BLaER1 treated with 17β-estradiol and CSF1 and Interleukin-3, amounts not matched to agents 10 nM and 100 nM (cell line): ENCODE results near the gene TOPAZ1.

Experiments
- H3K27ac ChIP-seq, 11 experiments: shearing (Covaris generic); formaldehyde crosslinking; 2 replicates each; pipeline ENCODE4 v1.8.1; 2022
- H3K27me3 ChIP-seq, 11 experiments: shearing (Covaris generic); formaldehyde crosslinking; 2 replicates each; pipeline ENCODE4 v1.8.1; 2022
- H3K36me3 ChIP-seq, 11 experiments: shearing (Covaris generic); formaldehyde crosslinking; 2 replicates each; pipeline ENCODE4 v1.8.1; 2022
- H3K4me1 ChIP-seq, 10 experiments: shearing (Covaris generic); formaldehyde crosslinking; 2 replicates each; pipeline ENCODE4 v1.8.1; 2022
- H3K4me2 ChIP-seq, 11 experiments: shearing (Covaris generic); formaldehyde crosslinking; 2 replicates each; pipeline ENCODE4 v1.8.1; 2022
- H3K4me3 ChIP-seq, 10 experiments: shearing (Covaris generic); formaldehyde crosslinking; 2 replicates each; pipeline ENCODE4 v1.8.1; 2022
- H3K9ac ChIP-seq, 11 experiments: shearing (Covaris generic); formaldehyde crosslinking; 2 replicates each; pipeline ENCODE4 v1.8.1; 2022
- H3K9me3 ChIP-seq, 11 experiments: shearing (Covaris generic); formaldehyde crosslinking; replicated peaks in 1 of 11; 2 replicates each; pipeline ENCODE4 v1.8.1; 2022
- H4K20me1 ChIP-seq, 11 experiments: shearing (Covaris generic); formaldehyde crosslinking; 2 replicates each; pipeline ENCODE4 v1.8.1; 2022
- Cebpa-rat ChIP-seq, 11 experiments: shearing (Covaris generic); IDR thresholded peaks; 2 replicates each; pipeline ENCODE4 v1.8.1; 2022

TOPAZ1 gene

DNA sequence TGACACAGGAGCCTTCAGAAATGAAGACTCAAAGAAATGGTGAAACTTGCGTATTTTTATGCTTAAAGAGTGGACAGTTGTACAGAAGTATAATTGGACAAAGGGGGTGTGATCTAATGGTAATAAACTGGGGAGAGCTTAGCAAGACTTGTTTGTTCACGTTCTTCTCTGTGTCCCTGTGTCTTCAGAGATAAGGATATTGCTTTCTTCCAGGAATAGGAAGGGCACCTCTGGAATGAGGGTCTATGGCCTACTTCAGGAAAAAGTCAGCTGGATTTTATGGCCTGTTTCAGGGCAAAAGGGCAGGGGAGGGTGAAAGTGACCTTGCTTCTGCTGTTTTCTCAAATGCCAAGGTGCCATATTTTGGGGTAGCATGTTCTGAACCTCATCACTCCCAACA lies 4.5 kb upstream of the TOPAZ1 start:
- Histone ChIP-seq H3K9me3 (peaks cover 9 to 13% (median 11%) of the 10 kb centered on the region in 11 experiments), H3K4me1 (peaks cover 0 to 7% (median 4%) of the 10 kb centered on the region in 10 experiments; a peak in 6 of 20 replicates), H4K20me1 (no peaks in the 10 kb centered on the region), H3K27ac (no peak overlapping the region), H3K36me3 (0 out of 22 replicates have a peak, but pooled peaks cover 0 to 2% (median 0%) of the 10 kb centered on the region in 11 experiments), H3K4me3 (no peak overlapping the region), H3K9ac (no peak overlapping the region), H3K27me3 (no peaks in the 10 kb centered on the region), H3K4me2 (no peak overlapping the region)
- TF ChIP-seq Cebpa-rat (IDR thresholded peaks at IDR 0.05) = no peak

DNA sequence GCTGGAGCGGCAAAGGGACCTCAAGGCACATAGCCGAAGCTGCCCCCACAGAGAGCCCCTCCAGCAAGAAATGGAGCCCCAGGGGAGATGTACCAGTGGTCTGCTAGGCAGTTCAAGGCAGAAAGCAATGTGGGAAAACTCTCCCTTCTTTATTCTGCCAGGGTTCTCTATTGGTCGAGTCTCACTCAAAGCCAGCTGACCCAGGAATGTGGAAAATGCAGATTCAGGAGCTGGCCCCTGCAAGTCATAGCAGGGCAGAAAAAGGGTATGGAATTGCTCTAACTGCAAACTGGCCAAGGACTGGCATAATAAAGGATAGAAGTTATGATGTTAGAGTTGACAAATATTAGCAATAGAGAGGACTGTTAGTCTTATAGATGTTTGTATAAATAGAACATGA lies 4.0 kb upstream of the TOPAZ1 start:
- Histone ChIP-seq H3K4me2 (no peak overlapping the region), H3K4me1 (peaks cover 0 to 7% (median 4%) of the 10 kb centered on the region in 10 experiments; a peak in 6 of 20 replicates), H3K4me3 (no peak overlapping the region), H3K27ac (no peak overlapping the region), H3K9ac (no peak overlapping the region), H3K27me3 (no peaks in the 10 kb centered on the region), H3K9me3 (peaks cover 10 to 16% (median 13%) of the 10 kb centered on the region in 11 experiments), H3K36me3 (0 out of 22 replicates have a peak, but pooled peaks cover 0 to 2% (median 0%) of the 10 kb centered on the region in 11 experiments), H4K20me1 (no peaks in the 10 kb centered on the region)
- no peak for TF ChIP-seq Cebpa-rat (IDR thresholded peaks at IDR 0.05)

DNA sequence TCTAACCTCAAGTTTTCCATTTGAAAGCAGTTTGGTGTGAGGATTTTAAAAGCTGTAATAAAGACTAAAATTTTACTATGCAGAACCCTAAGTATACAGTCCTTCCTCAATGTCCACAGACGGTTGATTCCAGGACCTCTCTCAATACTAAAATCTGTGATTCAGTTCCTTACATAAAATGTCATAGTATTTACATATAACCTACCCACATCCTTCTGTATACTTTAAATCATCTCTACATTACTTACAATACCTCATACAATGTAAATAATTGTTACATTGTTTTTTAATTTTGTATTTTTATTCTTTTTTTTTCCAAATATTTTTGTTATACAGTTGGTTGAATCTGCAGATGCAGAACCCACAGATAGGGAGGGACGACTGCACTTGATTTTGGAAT lies 2.8 kb upstream of the TOPAZ1 start:
- Histone ChIP-seq H3K27me3 (no peaks in the 10 kb centered on the region), H3K9ac (no peak overlapping the region)
- TF ChIP-seq Cebpa-rat (IDR thresholded peaks at IDR 0.05) = no peak

DNA sequence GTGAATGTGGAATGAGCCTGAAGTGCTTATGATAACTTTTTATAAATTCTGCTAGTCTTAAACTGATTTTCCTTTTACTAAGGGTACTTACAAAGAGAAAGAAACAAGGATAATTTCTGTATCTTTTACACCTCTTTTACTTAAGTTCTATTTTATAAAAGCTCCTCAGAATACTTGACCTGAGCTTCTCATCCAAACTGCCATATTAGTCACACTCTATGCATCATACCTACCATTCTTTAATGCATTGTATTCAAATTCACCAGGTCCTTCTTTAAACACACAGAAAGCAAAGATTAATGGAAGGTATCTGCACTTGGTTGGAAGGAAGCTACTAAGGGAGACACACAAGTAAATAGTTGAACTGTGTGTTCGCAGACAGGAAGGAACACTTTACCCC lies 1.6 kb upstream of the TOPAZ1 start:
- no peak for TF ChIP-seq Cebpa-rat (IDR thresholded peaks at IDR 0.05)
- no peaks in the 10 kb centered on the region for H4K20me1 ChIP-seq

More for the DNA sequence above, 2.8 kb upstream of the TOPAZ1 start:
- Histone ChIP-seq H3K4me1 (peaks cover 0 to 7% (median 4%) of the 10 kb centered on the region in 10 experiments; a peak in 6 of 20 replicates), H3K4me3 (no peak overlapping the region), H3K27ac (no peak overlapping the region), H3K36me3 (0 out of 22 replicates have a peak, but pooled peaks cover 0 to 2% (median 0%) of the 10 kb centered on the region in 11 experiments), H3K4me2 (no peak overlapping the region), H3K9me3 (peaks cover 10 to 16% (median 13%) of the 10 kb centered on the region in 11 experiments), H4K20me1 (no peaks in the 10 kb centered on the region)

DNA sequence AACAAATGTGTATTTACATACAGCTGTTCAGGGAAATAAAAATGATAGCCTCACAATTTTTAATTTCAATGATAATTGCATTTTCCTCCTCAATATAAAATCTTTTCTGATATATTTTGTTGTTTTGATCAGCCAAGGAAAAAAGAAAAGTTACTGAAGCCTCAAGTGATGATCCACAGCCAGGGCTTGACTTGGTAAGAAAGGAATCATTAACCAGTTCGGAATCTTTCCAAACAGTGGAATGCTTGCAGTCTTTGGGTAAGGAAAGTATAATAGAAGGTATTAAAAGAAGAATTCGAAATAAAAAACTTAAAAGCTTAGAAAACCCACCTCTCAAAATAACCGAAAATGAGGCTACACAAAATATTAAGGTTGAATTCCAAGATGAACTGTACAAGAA lies 1.0 kb downstream of the TOPAZ1 start:
- Histone ChIP-seq H3K4me2 (no peak overlapping the region), H4K20me1 (no peaks in the 10 kb centered on the region), H3K36me3 (0 out of 22 replicates have a peak, but pooled peaks cover 0 to 2% (median 0%) of the 10 kb centered on the region in 11 experiments), H3K4me1 (no peaks in the 10 kb centered on the region), H3K4me3 (no peak overlapping the region), H3K27ac (no peak overlapping the region), H3K9me3 (peaks cover 15 to 21% (median 17%) of the 10 kb centered on the region in 11 experiments), H3K27me3 (no peaks in the 10 kb centered on the region), H3K9ac (no peak overlapping the region)
- TF ChIP-seq Cebpa-rat (IDR thresholded peaks at IDR 0.05) = no peak

More for the DNA sequence above, 1.6 kb upstream of the TOPAZ1 start:
- H3K36me3 ChIP-seq = 0 out of 22 replicates have a peak, but pooled peaks cover 0 to 2% (median 0%) of the 10 kb centered on the region in 11 experiments
- H3K4me2 ChIP-seq = no peak overlapping the region
- no peak overlapping the region for H3K9ac ChIP-seq
- peaks cover 0 to 7% (median 4%) of the 10 kb centered on the region in 10 experiments; a peak in 6 of 20 replicates for H3K4me1 ChIP-seq
- no peak overlapping the region for H3K4me3 ChIP-seq
- peaks cover 10 to 16% (median 13%) of the 10 kb centered on the region in 11 experiments for H3K9me3 ChIP-seq
- H3K27ac ChIP-seq = no peak overlapping the region
- no peaks in the 10 kb centered on the region for H3K27me3 ChIP-seq

DNA sequence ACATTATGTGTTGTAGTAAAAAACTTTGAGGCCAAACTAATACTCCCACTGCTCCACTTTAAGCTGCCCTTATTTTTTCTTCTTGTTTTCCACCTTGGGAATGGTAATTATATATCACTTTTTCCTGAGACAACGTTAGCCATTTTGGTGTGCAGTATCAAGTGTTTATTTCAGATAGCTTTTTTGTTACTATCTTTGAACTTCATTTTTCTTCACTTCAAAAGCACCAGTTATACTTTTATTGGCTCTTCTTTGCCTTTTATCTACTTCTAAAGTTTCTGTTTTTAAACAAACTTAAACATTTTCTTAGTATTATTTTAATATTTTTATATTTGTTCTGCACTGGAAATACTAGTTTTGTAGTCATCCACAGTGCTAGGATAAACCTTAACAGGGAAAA lies 6.5 kb downstream of the TOPAZ1 start:
- H3K4me2 ChIP-seq = no peak overlapping the region
- no peak for TF ChIP-seq Cebpa-rat (IDR thresholded peaks at IDR 0.05)
- no peak overlapping the region for H3K9ac ChIP-seq
- peaks cover 14 to 27% (median 19%) of the 10 kb centered on the region in 11 experiments for H3K9me3 ChIP-seq
- no peaks in the 10 kb centered on the region for H3K4me1 ChIP-seq
- H3K36me3 ChIP-seq = no peaks in the 10 kb centered on the region
- H3K27me3 ChIP-seq = no peaks in the 10 kb centered on the region
- no peak overlapping the region for H3K4me3 ChIP-seq
- no peaks in the 10 kb centered on the region for H4K20me1 ChIP-seq
- no peak overlapping the region for H3K27ac ChIP-seq

DNA sequence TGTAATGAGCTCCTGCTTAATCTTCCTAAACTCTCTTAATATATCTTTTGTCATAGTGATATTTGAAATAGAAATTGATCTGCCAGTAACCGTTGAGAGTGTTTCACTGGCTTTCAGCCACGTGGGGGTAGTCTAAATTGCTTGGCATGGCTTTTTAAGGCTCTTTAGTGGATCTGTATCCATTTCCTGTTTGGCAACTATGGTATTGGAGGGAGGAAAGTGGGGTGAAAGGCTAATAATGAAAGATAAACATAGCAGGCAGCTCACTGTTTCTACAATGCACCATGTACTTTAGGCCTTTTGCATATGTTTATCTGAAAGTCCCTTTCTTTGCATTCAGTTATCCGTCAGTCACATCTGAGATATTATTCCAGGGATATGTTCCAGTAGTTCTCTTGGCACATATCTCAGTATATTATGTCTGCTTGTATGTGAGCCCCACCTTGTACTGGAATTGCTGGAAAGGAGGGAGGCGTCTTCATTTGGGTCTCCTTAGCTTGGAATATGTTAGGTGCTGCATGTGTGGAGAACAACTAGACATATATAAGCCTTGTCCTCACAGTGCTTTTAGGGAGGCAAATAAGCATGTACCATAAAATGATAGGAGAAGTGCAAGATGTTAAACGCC lies 10.8 kb downstream of the TOPAZ1 start:
- H4K20me1 ChIP-seq = no peaks in the 10 kb centered on the region
- H3K27ac ChIP-seq = no peak overlapping the region
- H3K27me3 ChIP-seq = no peaks in the 10 kb centered on the region
- peaks cover 13 to 24% (median 18%) of the 10 kb centered on the region in 11 experiments for H3K9me3 ChIP-seq
- H3K4me1 ChIP-seq = no peaks in the 10 kb centered on the region
- H3K4me3 ChIP-seq = no peak overlapping the region
- no peak overlapping the region for H3K4me2 ChIP-seq
- H3K9ac ChIP-seq = no peak overlapping the region
- no peak for TF ChIP-seq Cebpa-rat (IDR thresholded peaks at IDR 0.05)
- no peaks in the 10 kb centered on the region for H3K36me3 ChIP-seq

DNA sequence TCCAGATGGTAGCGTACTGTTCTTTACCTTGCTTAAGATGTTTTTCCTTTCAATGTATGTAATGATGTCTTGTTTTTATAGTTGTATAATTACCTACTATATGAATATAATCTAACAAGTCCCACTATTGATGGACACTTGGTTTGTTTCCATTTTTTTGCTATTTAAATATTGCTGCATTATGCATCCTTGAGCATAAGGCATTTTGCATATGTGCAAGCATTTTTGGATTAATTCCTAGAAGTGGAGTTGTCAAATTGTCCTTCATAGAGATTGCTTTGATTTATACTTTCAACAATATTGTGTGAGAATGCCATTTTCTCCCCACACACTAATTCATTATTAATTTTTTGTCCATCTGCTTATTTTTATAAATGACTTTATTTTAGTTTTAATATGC lies 17.7 kb downstream of the TOPAZ1 start:
- H3K36me3 ChIP-seq = no peaks in the 10 kb centered on the region
- no peak for TF ChIP-seq Cebpa-rat (IDR thresholded peaks at IDR 0.05)
- no peak overlapping the region for H3K27ac ChIP-seq
- H3K9me3 ChIP-seq = peaks cover 0 to 9% (median 7%) of the 10 kb centered on the region in 11 experiments; a peak in 14 of 22 replicates
- no peak overlapping the region for H3K4me3 ChIP-seq
- no peaks in the 10 kb centered on the region for H3K27me3 ChIP-seq
- no peaks in the 10 kb centered on the region for H3K4me1 ChIP-seq
- H4K20me1 ChIP-seq = no peaks in the 10 kb centered on the region
- no peak overlapping the region for H3K4me2 ChIP-seq
- no peak overlapping the region for H3K9ac ChIP-seq

DNA sequence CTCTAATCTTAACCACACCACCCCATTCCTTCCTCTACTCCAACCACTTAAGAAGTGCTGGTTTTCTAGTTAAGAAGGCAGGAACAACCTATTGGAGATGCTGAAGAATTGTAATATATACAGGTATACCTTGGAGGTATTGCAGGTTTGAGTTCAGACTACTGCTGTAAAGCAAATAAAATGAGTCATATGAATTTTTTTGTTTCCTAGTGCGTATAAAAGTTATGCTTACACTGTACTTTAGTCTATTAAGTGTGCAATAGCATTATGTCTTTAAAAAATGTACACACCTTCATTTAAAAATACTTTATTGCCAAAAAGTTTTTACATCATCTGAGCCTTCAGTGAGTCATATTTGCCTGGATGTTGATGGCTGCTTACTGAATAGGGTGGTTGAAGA lies 22.5 kb downstream of the TOPAZ1 start:
- Histone ChIP-seq H3K27me3 (no peaks in the 10 kb centered on the region), H3K36me3 (no peaks in the 10 kb centered on the region; a peak in 1 of 22 replicates), H3K4me1 (peaks cover 14 to 18% (median 16%) of the 10 kb centered on the region in 10 experiments; a peak in 18 of 20 replicates), H3K9me3 (peaks cover 7 to 31% (median 20%) of the 10 kb centered on the region in 11 experiments; a peak in 20 of 22 replicates), H3K4me3 (no peak overlapping the region), H3K4me2 (no peak overlapping the region), H4K20me1 (no peaks in the 10 kb centered on the region), H3K9ac (no peak overlapping the region), H3K27ac (no peak overlapping the region)
- TF ChIP-seq Cebpa-rat (IDR thresholded peaks at IDR 0.05) = no peak
